ENCODE results near the gene LIPF.
"Not testable (repeated sequence)": the region's sequence is repeated elsewhere in the genome, so short reads cannot be mapped to it uniquely, and the experiment has no call there.

The LIPF gene

GRCh38 chr10:88680958-88681357 is 16.7 kb downstream of the LIPF start:
- no peak for DNase-seq

- DNase-seq: no peak
Observed at GRCh38 chr10:88682491-88682890, 18.2 kb downstream of the LIPF start.

GRCh38 chr10:88687853-88688467 is 23.7 kb downstream of the LIPF start:
- DNase-seq: no peak

GRCh38 chr10:88689366-88689765 is 25.1 kb downstream of the LIPF start:
- DNase-seq: no peak

- no peak for DNase-seq
Observed at GRCh38 chr10:88693392-88694020, 29.3 kb downstream of the LIPF start.

- DNase-seq: no peak
Observed at GRCh38 chr10:88702848-88703597, 38.8 kb downstream of the LIPF start.

GRCh38 chr10:88705958-88706357 is 41.7 kb downstream of the LIPF start, which contains the start of gene LIPK:
LIPK (plus strand) TSS chr10:88706249; CDS start chr10:88724544, 18,295 bp downstream.
- no peak for DNase-seq

GRCh38 chr10:88707429-88708155 is 43.4 kb downstream of the LIPF start:
- no peak for DNase-seq

- DNase-seq: not testable (repeated sequence)
Observed at GRCh38 chr10:88709361-88709760, 45.1 kb downstream of the LIPF start.

GRCh38 chr10:88715517-88715916 is 51.3 kb downstream of the LIPF start:
- no peak for DNase-seq

- DNase-seq: no peak
Observed at GRCh38 chr10:88721392-88721791, 57.1 kb downstream of the LIPF start.

GRCh38 chr10:88725798-88726197 is 61.6 kb downstream of the LIPF start:
- peak; percentile 32 for DNase-seq

GRCh38 chr10:88728107-88728763 is 64.0 kb downstream of the LIPF start:
- no peak for DNase-seq

Measured in GDM1 (cell line).